ENCODE data around the gene CISTR.

- TF ChIP-seq CTCF (IDR thresholded peaks at IDR 0.05) (no peak), POLR2A (IDR thresholded peaks at IDR 0.05) (no peak)
These were observed 23.8 kb upstream of the CISTR start for GRCh38 chr12:53775478-53776145.
